Psoas muscle (tissue), 8 donors: ENCODE results near the gene UNC80. TPM values are rescaled to one million over a fixed set of nuclear protein-coding genes. Genes with fewer than 3 reads are reported as not detected.

Experiments used
- ATAC-seq, 4 donors: fragments of 200-7000 bp; cut with Tn5 transposase; one replicate each; pipeline ENCODE4 v1.9.1; 2020; ENCODE audit warnings: moderate library complexity in 3 of 4, mild to moderate bottlenecking in 2 of 4
- DNase-seq, 2 donors: peaks; one replicate each; pipeline ENCODE4 v3.0.0-alpha.2; 2020
- H3K27ac ChIP-seq: fragments of 200-600 bp; one replicate; pipeline ENCODE4 v1.8.0; 2022
- H3K27me3 ChIP-seq, 3 donors: fragments of 200-600 bp in 1 of 3; one replicate each; pipeline versions ENCODE4 v1.6.1 to v1.8.0; 2013 to 2022; ENCODE audit warnings: low read length in 2 of 3, mild to moderate bottlenecking in 2 of 3, moderate library complexity in 1 of 3; ENCODE audit not compliant: insufficient read depth in 3 of 3
- H3K36me3 ChIP-seq, 2 donors: fragments of 200-600 bp in 1 of 2; one replicate each; pipeline versions ENCODE4 v1.6.1 to v1.8.0; 2013 to 2022; ENCODE audit warnings: low read depth in 1 of 2, mild to moderate bottlenecking in 1 of 2, moderate library complexity in 1 of 2; ENCODE audit not compliant: insufficient read depth in 1 of 2
- H3K4me1 ChIP-seq: fragments of 200-600 bp; one replicate; pipeline ENCODE4 v1.8.0; 2022
- H3K4me3 ChIP-seq: fragments of 200-600 bp; one replicate; pipeline ENCODE4 v1.8.0; 2022; ENCODE audit warnings: mild to moderate bottlenecking
- H3K9me3 ChIP-seq: fragments of 200-600 bp; one replicate; pipeline ENCODE4 v1.8.0; 2022
- WGBS, 3 donors: extraction: QIAGEN DNeasy Blood & Tissue Kit; methylation state at CpG; one replicate each; pipeline versions ENCODE4 v1.1.6 to v1.1.7; 2013; 5-methylcytosine and 5-hydroxymethylcytosine counted together
- intact Hi-C, 2 donors: fragments of 100-400 bp; cut with DNase I; formaldehyde crosslinking; loops; one replicate each; pipeline versions ENCODE4 v1.11.0 to v1.14.2; 2022
- polyA plus RNA-seq, 3 donors: library from polyadenylated mRNA; stranded (reverse); fragments of 200-250 nt; gene quantifications; one replicate each; pipeline ENCODE4 v1.2.3, GENCODE V29; 2013
- total RNA-seq, 4 donors: library from RNA; stranded (reverse); fragmentation: NEBNext Ultra II Directional in 2 of 4; extraction: Animal tissue kit (Norgen Biotek cat#: 25700) in 2 of 4; gene quantifications; one replicate each; pipeline versions ENCODE4 v1.2.1 to v1.2.4, GENCODE V29; 2021 to 2023
- TF ChIP-seq, protein P1 (sequence below): fragments of 200-600 bp; IDR thresholded peaks from one replicate; pipeline ENCODE4 v1.8.0; 2022; ENCODE audit warnings: antibody characterized with exemption
- donor health status: healthy with polysubstance abuse.
- donor health status: DM: no; HTN: no; CAD: no; lungs with moderate emphysema.
- donor health status: Bipolar disorder and iron deficiency.
- donor health status: healthy.
- donor health status: DM: yes; HTN: yes; CAD: no.
- donor health status: DM: no; HTN: no; CAD: no.
- donor health status: DM: no; HTN: no; CAD: no.
- donor health status: DM: yes; HTN: yes; CAD: no.

UNC80 gene
- total and polyA plus RNA-seq, 7 donors = 0.03 TPM; not detected in 6

- no peaks in the 10 kb centered on the region for H3K9me3 ChIP-seq
- peaks cover 0 to 66% of the 10 kb centered on the region in 2 donors for H3K36me3 ChIP-seq
- no peaks in the 10 kb centered on the region for H3K27me3 ChIP-seq
- DNase-seq (no peak), ATAC-seq (peak; percentile 65 to 89 (median 82))
- no peak overlapping the region for H3K4me3 ChIP-seq
- peak overlapping the region; percentile 64 for H3K27ac ChIP-seq
- H3K4me1 ChIP-seq = no peaks in the 10 kb centered on the region
- intact Hi-C loops = no loop called here
- 49 to 63% (median 56%) methylated on average over 2 of the region's 2 CpGs for WGBS, 3 donors
- TF ChIP-seq, protein P1, sequence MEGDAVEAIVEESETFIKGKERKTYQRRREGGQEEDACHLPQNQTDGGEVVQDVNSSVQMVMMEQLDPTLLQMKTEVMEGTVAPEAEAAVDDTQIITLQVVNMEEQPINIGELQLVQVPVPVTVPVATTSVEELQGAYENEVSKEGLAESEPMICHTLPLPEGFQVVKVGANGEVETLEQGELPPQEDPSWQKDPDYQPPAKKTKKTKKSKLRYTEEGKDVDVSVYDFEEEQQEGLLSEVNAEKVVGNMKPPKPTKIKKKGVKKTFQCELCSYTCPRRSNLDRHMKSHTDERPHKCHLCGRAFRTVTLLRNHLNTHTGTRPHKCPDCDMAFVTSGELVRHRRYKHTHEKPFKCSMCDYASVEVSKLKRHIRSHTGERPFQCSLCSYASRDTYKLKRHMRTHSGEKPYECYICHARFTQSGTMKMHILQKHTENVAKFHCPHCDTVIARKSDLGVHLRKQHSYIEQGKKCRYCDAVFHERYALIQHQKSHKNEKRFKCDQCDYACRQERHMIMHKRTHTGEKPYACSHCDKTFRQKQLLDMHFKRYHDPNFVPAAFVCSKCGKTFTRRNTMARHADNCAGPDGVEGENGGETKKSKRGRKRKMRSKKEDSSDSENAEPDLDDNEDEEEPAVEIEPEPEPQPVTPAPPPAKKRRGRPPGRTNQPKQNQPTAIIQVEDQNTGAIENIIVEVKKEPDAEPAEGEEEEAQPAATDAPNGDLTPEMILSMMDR = no peak
Observed at GRCh38 chr2:210027608-210028007, 256.0 kb downstream of the UNC80 start.

GRCh38 chr2:210028178-210028577 lies 256.5 kb downstream of the UNC80 start:
- H3K9me3 ChIP-seq = no peaks in the 10 kb centered on the region
- no peaks in the 10 kb centered on the region for H3K4me1 ChIP-seq
- peak overlapping the region; percentile 64 for H3K27ac ChIP-seq
- H3K4me3 ChIP-seq = no peak overlapping the region
- H3K36me3 ChIP-seq = peaks cover 0 to 60% of the 10 kb centered on the region in 2 donors
- H3K27me3 ChIP-seq = no peaks in the 10 kb centered on the region
- 58 to 71% (median 68%) methylated on average over 2 of the region's 2 CpGs for WGBS, 3 donors
- peak in 1 of 4 donors; percentile 25 for ATAC-seq
- intact Hi-C loops = no loop called here
- TF ChIP-seq, protein P1 = no peak
- no peak for DNase-seq

GRCh38 chr2:210034087-210034683 lies 262.6 kb downstream of the UNC80 start:
- H3K27ac ChIP-seq = no peak overlapping the region
- H3K27me3 ChIP-seq = no peaks in the 10 kb centered on the region
- intact Hi-C loops = no loop called here
- peaks cover 3 to 29% of the 10 kb centered on the region in 2 donors for H3K36me3 ChIP-seq
- TF ChIP-seq, protein P1 = no peak
- ATAC-seq (peak in 1 of 4 donors; percentile 22), DNase-seq (no peak)
- H3K4me3 ChIP-seq = no peak overlapping the region
- 53 to 70% (median 64%) methylated on average over 2 of the region's 2 CpGs for WGBS, 3 donors
- H3K9me3 ChIP-seq = no peaks in the 10 kb centered on the region
- H3K4me1 ChIP-seq = no peaks in the 10 kb centered on the region

DNA sequence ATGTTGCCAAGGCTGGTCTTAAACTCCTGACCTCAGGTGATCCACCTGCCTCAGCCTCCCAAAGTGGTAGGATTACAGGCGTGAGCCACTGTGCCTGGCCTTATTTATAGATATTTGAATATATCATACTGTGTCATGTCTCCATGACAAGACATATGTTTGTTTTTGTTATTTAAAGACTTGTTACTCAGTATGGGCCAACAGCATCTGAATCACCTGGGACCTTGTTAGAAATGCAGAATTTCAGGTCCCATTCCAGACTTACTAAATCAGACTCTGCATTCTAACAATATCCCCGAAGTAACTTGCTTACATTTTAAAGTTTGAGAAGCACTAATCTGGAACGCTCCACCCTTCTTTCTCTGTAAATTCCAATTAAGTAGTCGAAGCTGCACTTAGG lies 264.0 kb downstream of the UNC80 start:
- DNase-seq = no peak
- TF ChIP-seq, protein P1 = no peak
- H3K4me3 ChIP-seq = no peak overlapping the region
- no peaks in the 10 kb centered on the region for H3K27me3 ChIP-seq
- intact Hi-C loops = no loop called here
- 92 to 94% (median 93%) methylated on average over 4 of the region's 4 CpGs for WGBS, 3 donors
- peak in 2 of 4 donors; percentile 31 to 39 for ATAC-seq
- no peaks in the 10 kb centered on the region for H3K4me1 ChIP-seq
- H3K27ac ChIP-seq = no peak overlapping the region
- no peaks in the 10 kb centered on the region for H3K9me3 ChIP-seq
- peaks cover 3 to 41% of the 10 kb centered on the region in 2 donors for H3K36me3 ChIP-seq

DNA sequence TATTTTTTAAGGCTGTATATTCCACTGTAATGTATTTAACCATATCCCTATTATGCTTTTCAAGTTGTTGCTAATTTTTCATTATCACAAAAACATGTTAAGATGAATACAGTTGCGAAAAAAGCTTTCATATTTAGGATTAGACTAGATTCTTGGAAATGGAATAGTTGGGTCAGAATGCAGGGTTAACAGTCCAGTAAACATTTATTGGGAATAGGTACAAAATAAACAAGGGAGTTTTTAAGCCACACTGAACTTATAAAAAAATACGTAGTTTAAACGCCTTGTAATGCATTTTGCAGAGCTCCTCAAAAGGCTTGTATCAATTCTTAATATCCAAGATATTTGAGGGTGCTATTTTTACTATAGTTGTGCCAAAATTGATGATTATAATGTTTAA lies 266.4 kb downstream of the UNC80 start:
- intact Hi-C loops = no loop called here
- DNase-seq (no peak), ATAC-seq (no peak)
- Histone ChIP-seq H3K27me3 (no peaks in the 10 kb centered on the region), H3K27ac (no peak overlapping the region), H3K36me3 (peaks cover 3 to 56% of the 10 kb centered on the region in 2 donors), H3K9me3 (no peaks in the 10 kb centered on the region), H3K4me1 (no peaks in the 10 kb centered on the region), H3K4me3 (no peak overlapping the region)
- TF ChIP-seq, protein P1 = no peak
- WGBS, 3 donors = 91 to 96% (median 92%) methylated on average over 3 of the region's 3 CpGs
